SJCRH30 (cell line): ENCODE measurements around the gene SYT7. TPM values are rescaled to one million over a fixed set of nuclear protein-coding genes. Genes with fewer than 3 reads are reported as not detected.

ENCODE experiments used
- DNase-seq, 2 experiments: peaks; one replicate each; pipeline ENCODE4 v3.0.0-alpha.2; 2015 to 2020
- H3K27ac ChIP-seq: fragments of 250-450 bp; sonication (Bioruptor Pico); 2 replicates; pipeline ENCODE4 v1.5.1; 2020; ENCODE audit warnings: mild to moderate bottlenecking, moderate library complexity
- H3K27me3 ChIP-seq: fragments of 250-450 bp; sonication (Bioruptor Pico); 2 replicates; pipeline ENCODE4 v1.5.1; 2020; ENCODE audit warnings: mild to moderate bottlenecking, moderate library complexity
- H3K36me3 ChIP-seq: fragments of 250-450 bp; sonication (Bioruptor Pico); 2 replicates; pipeline ENCODE4 v1.5.1; 2020; ENCODE audit warnings: mild to moderate bottlenecking, moderate library complexity
- H3K4me1 ChIP-seq: fragments of 250-450 bp; sonication (Bioruptor Pico); 2 replicates; pipeline ENCODE4 v1.5.1; 2020; ENCODE audit warnings: mild to moderate bottlenecking, moderate library complexity
- H3K4me3 ChIP-seq: fragments of 250-450 bp; sonication (Bioruptor Pico); 2 replicates; pipeline ENCODE4 v1.5.1; 2020; ENCODE audit warnings: mild to moderate bottlenecking, moderate library complexity
- H3K9me3 ChIP-seq: fragments of 250-450 bp; sonication (Bioruptor Pico); replicated peaks from 2 replicates; pipeline ENCODE4 v1.5.1; 2020; ENCODE audit warnings: mild to moderate bottlenecking, moderate library complexity
- total RNA-seq: library from RNA; depleted of rRNA; stranded (reverse); fragments of >200 nt; shearing (Covaris generic); gene quantifications from 2 replicates; pipeline ENCODE4 v1.2.3, GENCODE V29; 2014

SYT7 gene
- total RNA-seq, 1 experiment from 2014 or later: 1.1 TPM

- Histone ChIP-seq H3K27me3 (no peaks in the 10 kb centered on the region), H3K36me3 (no peaks in the 10 kb centered on the region), H3K4me3 (no peak overlapping the region), H3K9me3 (no peaks in the 10 kb centered on the region), H3K27ac (no peak overlapping the region), H3K4me1 (peaks cover 18% of the 10 kb centered on the region)
- DNase-seq: no peak
Observed at GRCh38 chr11:61518032-61518795, 62.7 kb downstream of the SYT7 start.

GRCh38 chr11:61516675-61517572, 64.0 kb downstream of the SYT7 start:
- Histone ChIP-seq H3K4me1 (peaks cover 25% of the 10 kb centered on the region), H3K9me3 (no peaks in the 10 kb centered on the region), H3K27ac (no peak overlapping the region), H3K4me3 (no peak overlapping the region), H3K27me3 (no peaks in the 10 kb centered on the region), H3K36me3 (no peaks in the 10 kb centered on the region)
- peak; percentile 42 to 77 for DNase-seq

- H3K27ac ChIP-seq: no peak overlapping the region
- no peak for DNase-seq
- no peaks in the 10 kb centered on the region for H3K36me3 ChIP-seq
- no peaks in the 10 kb centered on the region for H3K9me3 ChIP-seq
- H3K4me3 ChIP-seq: no peak overlapping the region
- H3K27me3 ChIP-seq: no peaks in the 10 kb centered on the region
- peaks cover 28% of the 10 kb centered on the region for H3K4me1 ChIP-seq
Observed at GRCh38 chr11:61516191-61516590, 64.7 kb downstream of the SYT7 start.

GRCh38 chr11:61515686-61516085, 65.2 kb downstream of the SYT7 start:
- peaks cover 33% of the 10 kb centered on the region for H3K4me1 ChIP-seq
- H3K4me3 ChIP-seq: no peak overlapping the region
- no peaks in the 10 kb centered on the region for H3K36me3 ChIP-seq
- no peak overlapping the region for H3K27ac ChIP-seq
- no peak for DNase-seq
- no peaks in the 10 kb centered on the region for H3K9me3 ChIP-seq
- H3K27me3 ChIP-seq: no peaks in the 10 kb centered on the region

GRCh38 chr11:61514050-61514917, 66.6 kb downstream of the SYT7 start:
- Histone ChIP-seq H3K4me3 (no peak overlapping the region), H3K27me3 (no peaks in the 10 kb centered on the region), H3K36me3 (no peaks in the 10 kb centered on the region), H3K9me3 (no peaks in the 10 kb centered on the region), H3K27ac (peak overlapping the region; percentile 23), H3K4me1 (peaks cover 43% of the 10 kb centered on the region)
- DNase-seq: peak; percentile 77 to 91

- Histone ChIP-seq H3K4me1 (peaks cover 43% of the 10 kb centered on the region), H3K4me3 (no peak overlapping the region), H3K9me3 (no peaks in the 10 kb centered on the region), H3K27ac (no peak overlapping the region), H3K36me3 (no peaks in the 10 kb centered on the region), H3K27me3 (no peaks in the 10 kb centered on the region)
- DNase-seq: no peak
Observed at GRCh38 chr11:61513143-61513765, 67.6 kb downstream of the SYT7 start.

- DNase-seq: no peak
- Histone ChIP-seq H3K9me3 (no peaks in the 10 kb centered on the region), H3K27ac (no peak overlapping the region), H3K4me1 (peaks cover 48% of the 10 kb centered on the region), H3K4me3 (no peak overlapping the region), H3K27me3 (no peaks in the 10 kb centered on the region), H3K36me3 (no peaks in the 10 kb centered on the region)
Observed at GRCh38 chr11:61512435-61512834, 68.4 kb downstream of the SYT7 start.

- Histone ChIP-seq H3K4me3 (no peak overlapping the region), H3K4me1 (peaks cover 57% of the 10 kb centered on the region), H3K36me3 (peaks cover 4% of the 10 kb centered on the region; the same call in 1 of the 2 replicates), H3K27ac (no peak overlapping the region), H3K27me3 (no peaks in the 10 kb centered on the region), H3K9me3 (no peaks in the 10 kb centered on the region)
- DNase-seq: no peak
Observed at GRCh38 chr11:61511383-61511782, 69.5 kb downstream of the SYT7 start.

GRCh38 chr11:61510974-61511373, 69.9 kb downstream of the SYT7 start:
- H3K9me3 ChIP-seq: no peaks in the 10 kb centered on the region
- H3K4me3 ChIP-seq: peak overlapping the region; percentile 58
- H3K4me1 ChIP-seq: peaks cover 61% of the 10 kb centered on the region
- no peak for DNase-seq
- peak overlapping the region; percentile 69 for H3K27ac ChIP-seq
- H3K36me3 ChIP-seq: peaks cover 7% of the 10 kb centered on the region; the same call in 1 of the 2 replicates
- H3K27me3 ChIP-seq: no peaks in the 10 kb centered on the region

GRCh38 chr11:61510166-61510919, 70.5 kb downstream of the SYT7 start:
- Histone ChIP-seq H3K4me3 (peak overlapping the region; percentile 58), H3K27me3 (no peaks in the 10 kb centered on the region), H3K27ac (peak overlapping the region; percentile 69), H3K4me1 (peaks cover 67% of the 10 kb centered on the region), H3K36me3 (peaks cover 7% of the 10 kb centered on the region; the same call in 1 of the 2 replicates), H3K9me3 (no peaks in the 10 kb centered on the region)
- peak; percentile 60 to 73 for DNase-seq

- Histone ChIP-seq H3K4me3 (peak overlapping the region; percentile 58), H3K27ac (peak overlapping the region; percentile 69), H3K27me3 (no peaks in the 10 kb centered on the region), H3K9me3 (no peaks in the 10 kb centered on the region), H3K36me3 (peaks cover 7% of the 10 kb centered on the region; the same call in 1 of the 2 replicates), H3K4me1 (peaks cover 72% of the 10 kb centered on the region)
- peak; percentile 68 to 74 for DNase-seq
Observed at GRCh38 chr11:61509043-61510029, 71.5 kb downstream of the SYT7 start.

GRCh38 chr11:61507962-61508861, 72.7 kb downstream of the SYT7 start, which contains the start of gene LRRC10B:
LRRC10B (plus strand) TSS chr11:61508749; CDS start chr11:61508999, 250 bp downstream.
- H3K27ac ChIP-seq: peak within 1 kb of the TSS; percentile 100
- no peaks in the 10 kb centered on the region for H3K9me3 ChIP-seq
- peaks cover 72% of the 10 kb centered on the region for H3K4me1 ChIP-seq
- DNase-seq: peak; percentile 88 to 93
- peaks cover 7% of the 10 kb centered on the region; the same call in 1 of the 2 replicates for H3K36me3 ChIP-seq
- H3K4me3 ChIP-seq: peak within 1 kb of the TSS; percentile 58
- H3K27me3 ChIP-seq: no peaks in the 10 kb centered on the region
